Measurements from ENCODE around the gene MPHOSPH9.

Gene MPHOSPH9

DNA sequence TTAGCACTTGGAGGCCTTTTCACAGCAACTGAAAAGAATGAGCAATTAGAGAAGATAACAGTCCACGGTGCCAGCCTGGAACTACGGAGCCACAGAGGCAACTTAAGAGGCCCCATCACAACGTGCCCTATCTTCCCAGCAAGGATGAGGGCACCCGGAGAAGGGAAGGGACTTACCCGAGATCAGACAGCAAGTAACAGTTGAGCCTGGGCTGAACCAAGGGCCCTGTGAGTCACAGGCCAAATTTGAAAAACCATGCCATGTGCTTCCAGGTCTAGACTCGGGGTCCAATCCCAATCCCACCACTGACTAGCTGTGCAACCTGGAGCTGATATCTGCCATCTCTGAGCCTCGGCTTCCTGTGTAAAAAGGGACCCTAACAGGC lies 124.3 kb downstream of the MPHOSPH9 start:
- TF ChIP-seq, protein P1, sequence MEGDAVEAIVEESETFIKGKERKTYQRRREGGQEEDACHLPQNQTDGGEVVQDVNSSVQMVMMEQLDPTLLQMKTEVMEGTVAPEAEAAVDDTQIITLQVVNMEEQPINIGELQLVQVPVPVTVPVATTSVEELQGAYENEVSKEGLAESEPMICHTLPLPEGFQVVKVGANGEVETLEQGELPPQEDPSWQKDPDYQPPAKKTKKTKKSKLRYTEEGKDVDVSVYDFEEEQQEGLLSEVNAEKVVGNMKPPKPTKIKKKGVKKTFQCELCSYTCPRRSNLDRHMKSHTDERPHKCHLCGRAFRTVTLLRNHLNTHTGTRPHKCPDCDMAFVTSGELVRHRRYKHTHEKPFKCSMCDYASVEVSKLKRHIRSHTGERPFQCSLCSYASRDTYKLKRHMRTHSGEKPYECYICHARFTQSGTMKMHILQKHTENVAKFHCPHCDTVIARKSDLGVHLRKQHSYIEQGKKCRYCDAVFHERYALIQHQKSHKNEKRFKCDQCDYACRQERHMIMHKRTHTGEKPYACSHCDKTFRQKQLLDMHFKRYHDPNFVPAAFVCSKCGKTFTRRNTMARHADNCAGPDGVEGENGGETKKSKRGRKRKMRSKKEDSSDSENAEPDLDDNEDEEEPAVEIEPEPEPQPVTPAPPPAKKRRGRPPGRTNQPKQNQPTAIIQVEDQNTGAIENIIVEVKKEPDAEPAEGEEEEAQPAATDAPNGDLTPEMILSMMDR (IDR thresholded peaks at IDR 0.05) = no peak
- no peak for TF ChIP-seq ZFX (IDR thresholded peaks at IDR 0.05; ENCODE audit: borderline replicate concordance)

DNA sequence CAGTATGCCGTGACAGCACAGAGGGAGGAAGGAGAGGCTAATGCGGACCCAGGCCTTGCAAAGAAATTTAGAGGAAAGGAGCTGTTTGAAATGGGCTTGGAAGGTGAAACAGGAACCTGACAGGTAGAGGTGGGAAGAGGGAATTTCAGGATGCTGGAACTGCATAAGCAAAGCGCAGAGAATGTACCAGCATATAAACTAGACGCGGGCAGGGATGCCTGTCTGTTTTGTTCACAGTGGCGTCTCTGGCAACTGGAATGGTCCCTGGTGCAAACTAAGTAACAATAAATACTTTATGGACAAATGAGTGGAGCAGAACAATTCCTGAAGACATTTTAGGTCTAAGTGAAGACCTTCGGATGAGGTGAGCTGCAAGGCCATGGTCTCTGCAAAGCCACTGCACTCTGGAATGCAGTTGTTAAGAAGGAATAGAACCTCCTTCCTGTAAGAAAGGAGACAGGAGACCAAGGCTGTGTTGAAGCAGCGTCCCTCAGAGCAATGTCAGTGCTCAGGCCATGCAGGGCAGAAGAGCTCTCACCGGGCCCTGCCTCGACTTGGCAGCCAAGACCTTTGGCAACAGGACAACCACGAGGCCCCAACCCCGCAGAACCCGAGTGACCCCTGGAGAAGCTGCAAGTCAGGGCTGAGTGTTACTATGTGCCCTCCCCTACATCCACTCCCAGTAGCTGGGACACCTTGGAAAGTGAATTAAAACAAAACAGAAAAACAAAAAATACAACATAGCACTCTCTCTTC lies 124.8 kb downstream of the MPHOSPH9 start:
- no peak overlapping the region for H3K27ac ChIP-seq
- TF ChIP-seq ZFX (IDR thresholded peaks at IDR 0.05; ENCODE audit: borderline replicate concordance) = no peak
- TF ChIP-seq, protein P1 (IDR thresholded peaks at IDR 0.05) = no peak

More for the DNA sequence above, 124.3 kb downstream of the MPHOSPH9 start:
- H3K27ac ChIP-seq = no peak overlapping the region

DNA sequence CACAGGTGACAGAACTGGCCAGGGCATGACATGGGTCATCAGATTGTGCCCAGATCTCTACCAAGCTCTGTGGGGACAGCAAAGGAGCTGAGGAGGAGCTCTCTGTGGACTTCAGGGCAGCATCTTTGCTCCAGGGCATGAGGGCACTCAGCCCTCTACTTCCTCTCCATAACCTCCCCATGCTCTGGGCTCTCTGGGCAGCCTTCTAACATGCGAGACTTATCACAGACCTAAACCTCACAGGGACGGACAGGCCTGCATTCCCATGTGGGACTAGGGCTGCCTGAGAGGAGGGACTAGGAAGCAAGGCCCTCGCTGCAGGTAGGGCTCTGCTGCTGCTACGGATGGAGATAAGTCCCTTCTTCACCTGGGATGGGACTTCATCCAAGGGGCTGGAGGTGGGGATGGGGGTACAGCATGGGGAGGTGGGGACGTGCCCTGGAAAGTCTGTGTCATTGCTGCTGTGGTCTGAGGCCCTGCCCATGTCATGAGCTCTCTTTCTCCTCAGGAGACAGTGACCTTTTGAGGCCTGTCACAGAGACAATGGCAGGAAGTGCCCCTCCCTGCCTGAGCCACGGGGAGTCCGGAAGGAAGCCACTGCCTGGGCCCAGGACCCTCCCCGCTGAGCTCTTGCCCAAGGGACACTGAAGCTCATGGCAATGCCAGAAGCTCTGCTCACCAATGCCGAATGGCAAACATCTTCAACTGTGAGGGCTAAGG lies 126.1 kb downstream of the MPHOSPH9 start:
- TF ChIP-seq, protein P1 (IDR thresholded peaks at IDR 0.05) = no peak
- TF ChIP-seq ZFX (IDR thresholded peaks at IDR 0.05; ENCODE audit: borderline replicate concordance) = no peak
- no peak overlapping the region for H3K27ac ChIP-seq

DNA sequence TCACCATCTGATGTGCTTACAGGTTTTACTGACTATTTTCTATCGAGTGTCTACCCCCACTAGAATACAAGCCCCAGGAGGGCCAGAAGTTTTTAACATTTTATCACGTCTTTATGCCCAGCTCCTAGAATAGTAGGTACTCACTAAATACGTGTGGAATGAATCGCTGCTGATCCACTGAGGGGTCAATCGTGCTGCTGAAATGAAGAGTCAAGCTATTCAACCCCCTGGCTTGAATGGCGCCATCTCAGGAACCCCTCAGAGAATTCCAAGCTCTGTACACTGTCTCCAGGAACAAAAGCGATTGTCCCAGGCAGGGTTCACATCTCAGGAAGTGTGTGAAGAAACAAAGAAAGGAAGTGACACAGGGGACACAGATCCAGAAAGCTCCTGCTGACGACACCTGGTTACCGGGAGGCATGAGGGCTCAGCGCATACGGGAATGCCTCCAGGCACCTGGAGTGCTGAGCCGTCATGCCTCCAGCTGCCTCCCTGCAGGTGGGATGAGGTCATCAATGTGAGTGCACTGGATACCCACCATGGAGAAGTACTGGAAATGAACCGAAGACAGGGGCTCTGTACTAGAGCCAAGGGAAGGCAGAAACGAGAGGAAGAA lies 127.6 kb downstream of the MPHOSPH9 start:
- H3K27ac ChIP-seq = no peak overlapping the region
- no peak for TF ChIP-seq ZFX (IDR thresholded peaks at IDR 0.05; ENCODE audit: borderline replicate concordance)
- TF ChIP-seq, protein P1 (IDR thresholded peaks at IDR 0.05) = no peak

DNA sequence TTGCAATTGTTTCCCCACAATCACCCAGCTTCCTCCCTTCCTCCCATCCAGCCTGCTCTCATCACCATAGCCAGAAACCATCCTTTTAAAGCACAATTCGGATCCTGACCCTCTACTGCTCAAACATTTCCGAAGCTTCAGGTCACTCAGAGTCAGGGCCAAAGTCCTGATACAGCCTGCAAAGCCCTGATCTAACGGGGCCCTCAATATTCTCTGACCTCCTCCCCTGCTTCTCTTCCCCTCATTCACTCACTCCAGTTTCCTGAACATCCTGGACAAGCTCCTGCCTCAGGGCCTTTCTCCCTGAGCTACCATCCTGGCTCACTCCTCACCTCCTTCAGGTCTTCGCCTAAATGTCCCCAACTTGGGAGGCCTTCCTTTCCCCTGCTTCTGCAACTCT lies 128.1 kb downstream of the MPHOSPH9 start:
- H3K27ac ChIP-seq = no peak overlapping the region
- no peak for TF ChIP-seq ZFX (IDR thresholded peaks at IDR 0.05; ENCODE audit: borderline replicate concordance)
- TF ChIP-seq, protein P1 (IDR thresholded peaks at IDR 0.05) = no peak

All from 22Rv1 (cell line).